IPS-18c (cell line): ENCODE data around the gene FAIM2.
"Not testable (repeated sequence)": the region's sequence is repeated elsewhere in the genome, so short reads cannot be mapped to it uniquely, and the experiment has no call there.

ENCODE experiments used
- H3K4me3 ChIP-seq: 2 replicates; pipeline ENCODE4 v1.7.0; 2013; ENCODE audit warnings: low read depth, mild to moderate bottlenecking, low read length, moderate library complexity; ENCODE audit not compliant: insufficient read depth
- H3K9me3 ChIP-seq: one replicate; pipeline ENCODE4 v1.6.1; 2013; ENCODE audit warnings: mild to moderate bottlenecking, low read length, moderate library complexity; ENCODE audit not compliant: control insufficient read depth, insufficient read depth

The FAIM2 gene

DNA sequence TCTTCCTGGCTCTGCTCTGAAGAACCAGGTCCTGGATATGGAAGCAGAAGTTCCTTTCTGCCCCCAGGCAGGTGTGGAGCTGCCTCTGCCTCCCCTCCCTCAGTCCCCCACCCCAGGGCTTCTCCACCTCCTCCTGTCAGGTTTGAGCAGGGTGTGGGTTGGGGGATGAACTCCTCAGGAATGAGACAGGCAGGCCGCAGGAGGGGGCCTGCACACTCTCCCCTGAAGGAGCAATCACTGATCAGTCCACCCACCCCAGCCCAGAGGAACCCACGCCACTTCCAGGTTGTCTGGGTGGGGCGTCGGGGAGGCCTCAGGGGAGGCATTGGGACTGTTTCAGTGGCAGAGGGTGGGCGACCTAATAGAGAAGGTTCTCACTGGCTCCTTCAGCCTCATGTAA is 26.6 kb downstream of the FAIM2 start:
- H3K4me3 ChIP-seq = no peak overlapping the region
- H3K9me3 ChIP-seq = no peaks in the 10 kb centered on the region

DNA sequence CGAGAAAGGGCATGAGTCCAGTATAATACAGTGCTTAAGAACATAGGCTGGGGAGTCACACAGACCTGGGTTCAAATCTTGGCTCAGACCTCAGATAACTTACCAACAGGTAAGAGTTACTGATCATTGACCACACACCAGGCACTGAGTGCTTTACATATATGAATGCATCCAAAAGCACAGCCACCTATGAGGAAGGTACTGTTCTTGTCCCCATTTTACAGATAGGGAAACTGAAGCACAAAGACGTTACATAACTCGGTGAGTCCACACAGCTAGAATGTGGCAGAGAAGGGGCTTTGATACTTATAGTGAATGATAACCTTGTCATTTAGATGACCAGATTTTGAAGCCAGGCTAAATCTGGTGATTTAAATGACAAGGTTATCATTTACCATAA is 27.6 kb downstream of the FAIM2 start:
- Histone ChIP-seq H3K4me3 (no peak overlapping the region), H3K9me3 (no peaks in the 10 kb centered on the region)

DNA sequence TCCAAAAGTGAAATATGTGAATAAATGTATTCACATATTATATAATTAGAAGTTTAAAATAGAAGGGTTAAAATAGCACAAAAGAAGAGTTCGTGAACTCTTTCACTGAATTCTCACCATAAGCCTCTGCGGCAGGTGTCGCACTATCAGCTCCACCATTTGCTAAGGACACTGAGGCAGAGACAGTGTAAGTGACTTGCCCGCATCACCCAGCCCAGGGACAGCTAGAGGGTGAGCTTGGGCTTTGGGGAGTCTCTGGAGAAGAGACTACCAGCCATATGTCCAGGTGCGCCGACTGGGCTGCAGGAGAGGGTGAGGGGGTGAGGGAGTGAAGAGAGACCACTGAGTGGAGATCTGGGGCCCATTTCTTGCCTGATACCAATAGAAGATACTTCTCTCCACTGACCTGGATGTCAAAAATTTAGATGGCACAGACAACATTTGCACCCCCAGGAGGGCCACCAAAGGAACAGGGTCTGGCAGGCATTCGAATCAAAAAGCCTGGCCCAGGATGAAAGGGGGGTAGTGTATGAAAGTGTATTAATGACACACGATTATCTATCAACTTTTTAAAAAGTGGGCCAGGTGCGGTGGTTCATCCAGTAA is 28.5 kb downstream of the FAIM2 start:
- H3K9me3 ChIP-seq = no peaks in the 10 kb centered on the region
- H3K4me3 ChIP-seq = no peak overlapping the region

DNA sequence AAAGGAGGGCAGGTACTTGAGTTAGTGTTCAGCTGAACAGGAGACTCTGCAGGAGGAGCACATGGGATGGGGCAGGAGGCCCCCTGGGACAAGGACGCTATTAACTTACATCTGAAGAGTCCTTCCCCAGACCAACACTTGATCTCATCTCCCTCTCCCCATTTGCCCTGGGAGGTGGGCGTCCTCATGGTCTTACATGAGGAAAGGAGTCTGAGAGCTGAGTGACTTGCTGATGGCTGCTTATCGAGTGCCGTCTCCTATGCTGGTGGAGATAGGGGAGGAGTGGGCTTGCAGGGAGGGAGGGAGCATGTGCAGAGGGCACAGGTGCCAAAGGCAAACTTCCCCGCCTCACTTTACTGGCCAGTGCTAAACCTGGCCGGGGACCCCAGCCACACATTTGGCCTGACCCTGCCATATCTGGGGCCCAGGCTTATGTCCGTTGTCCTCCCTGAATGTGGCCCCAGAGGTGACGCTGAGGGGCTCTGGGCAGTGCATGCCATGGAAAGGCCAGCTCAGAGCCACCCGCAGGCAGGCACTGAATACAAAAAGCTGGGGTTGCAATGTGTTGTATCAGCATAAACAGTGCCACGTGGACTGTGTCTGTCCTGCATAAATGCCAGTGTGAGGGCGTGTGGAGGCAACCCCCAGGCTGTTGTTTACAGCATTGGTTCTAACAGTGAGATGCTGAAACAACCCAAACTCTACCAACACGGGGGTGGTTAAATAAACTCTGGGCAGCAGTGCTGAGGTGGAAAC is 29.4 kb downstream of the FAIM2 start:
- no peak overlapping the region for H3K4me3 ChIP-seq
- no peaks in the 10 kb centered on the region for H3K9me3 ChIP-seq

DNA sequence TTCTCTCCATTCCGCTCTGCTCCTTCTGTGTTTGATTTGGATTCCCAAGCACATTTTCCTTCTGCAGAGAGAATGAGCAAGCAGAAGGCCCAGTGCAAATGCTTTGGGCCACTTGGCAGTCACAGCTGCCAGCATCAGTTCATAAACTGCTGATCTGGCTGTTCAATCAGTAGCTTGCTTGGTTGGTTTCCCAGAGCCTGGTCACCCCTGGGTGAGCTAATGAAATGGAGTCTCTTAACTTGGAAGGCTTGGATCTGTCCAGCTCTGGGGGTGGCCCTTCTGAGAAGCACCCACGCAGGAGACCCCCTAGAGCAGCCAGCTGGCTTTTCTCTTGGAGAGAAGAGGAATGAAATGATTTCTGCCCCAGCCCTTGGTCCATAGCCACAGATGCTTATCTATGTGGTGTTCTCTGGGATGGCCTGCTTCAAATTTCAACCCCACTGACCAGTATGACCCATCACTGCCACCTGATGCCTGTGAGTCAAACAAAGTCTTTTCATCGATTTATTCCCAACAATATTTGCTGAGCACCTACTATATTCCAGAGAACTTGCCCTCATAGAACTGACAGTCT is 30.3 kb downstream of the FAIM2 start:
- Histone ChIP-seq H3K4me3 (no peak overlapping the region), H3K9me3 (no peaks in the 10 kb centered on the region)

DNA sequence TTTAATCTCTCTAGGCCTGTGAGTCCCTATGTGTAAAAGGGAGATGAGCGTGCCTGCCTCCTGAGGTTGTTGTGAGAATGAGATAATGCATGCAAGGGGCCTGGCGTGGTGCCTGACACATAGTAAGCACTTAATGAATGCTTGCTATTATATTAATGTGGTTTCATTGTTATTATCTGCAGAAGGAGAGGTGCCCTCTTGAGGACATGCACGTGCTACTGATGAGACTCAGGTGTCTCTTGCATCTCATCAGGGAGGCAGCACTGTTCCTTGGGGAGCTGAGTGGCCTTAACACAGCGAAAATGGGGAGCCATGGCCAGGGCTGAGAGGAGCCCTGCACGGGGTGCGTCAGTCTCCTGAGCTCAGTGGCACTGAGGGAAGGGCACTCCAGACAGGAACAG is 30.9 kb downstream of the FAIM2 start:
- no peak overlapping the region for H3K4me3 ChIP-seq
- no peaks in the 10 kb centered on the region for H3K9me3 ChIP-seq

DNA sequence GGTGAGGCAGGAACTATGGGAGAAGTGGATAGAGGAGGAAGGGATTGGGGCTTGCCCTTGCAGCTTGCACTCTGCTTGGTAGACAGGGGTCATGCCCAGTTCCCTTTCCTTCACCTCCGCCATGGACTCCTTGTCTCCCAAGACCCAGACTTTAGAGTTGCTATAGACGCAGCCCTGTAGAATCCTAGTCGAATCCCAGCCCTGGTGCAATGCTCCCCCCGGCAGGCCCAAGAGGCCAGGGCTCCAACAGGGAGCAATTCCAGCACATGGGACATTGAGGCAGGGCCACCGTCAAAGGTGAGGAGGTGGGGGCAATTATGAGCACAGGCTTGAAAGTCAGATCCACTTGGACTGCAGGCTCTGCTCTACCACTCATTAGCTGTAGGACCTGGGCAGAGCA is 31.3 kb downstream of the FAIM2 start:
- Histone ChIP-seq H3K9me3 (no peaks in the 10 kb centered on the region), H3K4me3 (no peak overlapping the region)

DNA sequence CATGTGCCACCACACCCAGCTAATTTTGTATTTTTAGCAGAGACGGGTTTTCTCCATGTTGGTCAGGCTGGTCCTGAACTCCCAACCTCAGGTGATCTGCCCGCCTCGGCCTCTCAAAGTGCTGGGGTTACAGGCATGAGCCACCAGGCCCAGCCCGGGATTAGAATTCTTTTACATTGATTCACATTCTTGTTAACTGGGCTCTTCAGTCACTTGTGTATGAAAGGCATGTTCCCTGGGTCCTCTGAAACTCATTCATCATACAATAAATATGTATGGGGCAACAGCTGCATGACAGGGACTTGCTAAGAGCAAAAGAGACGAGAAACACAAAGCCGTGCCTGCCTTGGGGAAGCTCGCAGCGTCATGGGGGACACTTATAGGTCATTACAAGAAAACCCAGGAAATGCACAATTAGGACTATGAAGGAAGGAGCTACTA is 31.9 kb downstream of the FAIM2 start:
- H3K9me3 ChIP-seq = not testable (repeated sequence)

DNA sequence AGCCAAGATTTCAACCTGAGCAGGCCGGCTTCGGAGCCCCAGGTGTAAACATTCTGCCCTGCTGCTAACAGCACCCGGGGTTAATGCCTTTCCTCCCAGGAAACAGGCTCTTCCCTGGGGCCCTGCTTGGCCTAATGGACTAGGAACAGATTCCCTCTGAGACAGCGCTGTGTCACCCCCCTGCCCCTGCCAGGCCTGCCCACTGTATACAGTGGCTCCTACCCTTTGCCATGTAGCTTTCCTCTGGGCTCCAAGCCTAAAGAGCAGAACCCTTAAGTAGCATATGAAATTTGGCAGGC is 32.5 kb downstream of the FAIM2 start:
- Histone ChIP-seq H3K4me3 (no peak overlapping the region), H3K9me3 (no peaks in the 10 kb centered on the region)

More for the DNA sequence above, 31.9 kb downstream of the FAIM2 start:
- not testable (repeated sequence) for H3K4me3 ChIP-seq

DNA sequence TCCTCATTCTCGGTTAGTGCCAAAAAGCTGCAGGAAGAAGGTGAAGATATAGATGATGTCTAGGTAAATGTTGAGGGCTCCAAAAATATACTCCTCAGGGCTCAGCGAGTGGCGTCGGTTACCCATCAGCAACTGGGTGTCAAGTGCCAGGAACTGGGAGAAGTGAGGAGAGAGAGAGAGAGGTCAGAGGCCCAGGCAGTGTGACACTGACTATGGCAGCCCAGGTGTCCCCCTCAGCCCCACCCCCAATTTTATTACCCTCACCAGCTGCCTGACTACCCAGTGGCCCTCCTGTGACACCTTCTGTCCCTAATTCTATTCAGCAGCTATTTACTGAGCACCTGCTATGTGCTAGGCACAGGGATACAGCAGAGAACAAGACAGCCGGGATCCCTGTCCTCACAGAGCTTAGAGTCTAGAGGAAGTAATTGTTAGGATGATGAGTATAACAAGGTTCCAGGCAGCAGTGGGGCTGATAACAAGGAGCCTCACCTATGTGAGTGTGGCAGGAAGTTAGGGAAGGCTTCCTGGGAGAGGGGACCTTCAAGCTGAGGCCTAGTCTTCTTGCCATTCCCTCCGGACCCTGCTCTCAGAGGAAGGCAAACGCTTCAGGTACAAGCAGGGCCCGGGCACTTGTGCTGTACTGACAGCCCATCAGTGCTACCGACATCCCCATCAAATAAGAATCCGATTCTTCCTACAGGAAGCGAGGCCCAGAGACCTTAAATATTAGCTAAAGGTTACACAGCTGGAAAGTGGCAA is 33.0 kb downstream of the FAIM2 start:
- Histone ChIP-seq H3K9me3 (no peaks in the 10 kb centered on the region), H3K4me3 (no peak overlapping the region)

DNA sequence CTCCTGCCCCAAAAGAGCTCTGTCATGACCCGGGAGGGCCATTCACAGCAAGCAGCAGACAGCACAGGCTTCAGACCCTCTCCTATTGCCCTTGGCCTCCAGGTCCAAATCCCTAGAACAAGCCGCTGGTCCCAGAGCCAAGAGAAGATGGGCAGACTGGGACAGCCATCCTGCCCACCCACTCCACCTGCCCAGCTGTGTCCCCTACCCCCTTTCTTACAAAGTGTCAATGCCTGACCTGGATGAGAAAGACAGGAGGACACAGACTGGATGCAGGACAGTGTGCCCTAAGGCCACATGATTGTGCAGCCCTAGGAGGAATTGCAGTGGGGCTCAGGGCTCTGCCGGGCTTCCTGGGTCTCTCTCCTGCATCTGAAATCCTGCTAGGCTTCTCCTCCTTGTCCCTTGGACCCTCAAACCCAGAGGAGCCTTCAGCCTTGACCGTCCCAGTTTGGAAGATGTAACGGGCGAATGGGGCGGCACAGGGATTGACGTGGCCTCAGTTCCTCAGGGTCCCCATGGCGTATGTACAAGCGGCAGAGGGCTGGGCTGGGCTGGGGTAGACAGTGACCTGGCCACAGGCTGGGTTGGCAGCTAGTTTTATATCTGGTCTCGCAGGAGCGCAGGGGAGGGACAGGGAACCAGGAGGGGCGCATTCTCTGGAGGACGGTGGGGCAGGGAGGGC is 33.7 kb downstream of the FAIM2 start:
- Histone ChIP-seq H3K4me3 (no peak overlapping the region), H3K9me3 (no peaks in the 10 kb centered on the region)

DNA sequence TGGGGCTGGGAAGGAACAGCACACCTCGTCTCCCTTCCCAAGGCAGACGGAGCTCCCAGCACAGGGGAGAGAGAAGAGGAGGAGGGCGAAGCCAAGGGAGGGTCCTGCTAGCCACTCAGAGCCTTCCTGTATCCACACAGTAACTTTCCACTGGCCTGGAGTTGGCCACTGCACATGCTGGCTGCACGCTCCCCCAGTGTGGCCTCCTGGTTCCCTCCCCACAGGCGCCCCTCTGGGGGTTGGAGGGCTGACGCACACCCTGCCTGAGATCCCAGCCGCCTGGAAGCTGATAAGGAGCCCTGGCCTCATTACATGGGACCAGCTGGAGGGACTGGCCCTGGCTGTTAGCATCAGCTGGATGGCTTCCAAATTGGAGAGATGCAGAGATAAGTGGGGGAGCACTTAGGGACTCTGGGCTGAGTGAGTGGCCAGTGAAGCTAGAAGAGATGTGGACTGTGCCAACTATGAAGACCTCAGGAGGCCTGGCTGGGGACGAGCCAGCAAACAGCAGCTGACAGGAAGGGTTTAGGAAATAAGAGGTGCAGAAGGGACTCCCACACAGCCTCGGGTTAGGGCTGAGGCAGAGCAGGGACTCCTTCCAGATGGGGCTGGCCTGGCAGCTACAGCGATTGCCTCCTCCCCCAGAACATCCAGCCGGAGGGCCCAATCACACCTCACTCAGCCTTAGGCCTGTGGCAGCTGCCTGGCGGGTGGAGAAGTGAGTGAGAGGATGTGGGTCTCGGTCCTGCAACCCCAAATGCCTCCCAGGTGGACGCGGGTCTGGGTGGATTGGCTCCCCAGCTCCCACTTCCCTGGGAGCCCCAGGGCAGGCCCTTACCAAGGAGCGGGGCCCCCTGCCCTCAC is 34.5 kb downstream of the FAIM2 start:
- Histone ChIP-seq H3K4me3 (no peak overlapping the region), H3K9me3 (no peaks in the 10 kb centered on the region)

DNA sequence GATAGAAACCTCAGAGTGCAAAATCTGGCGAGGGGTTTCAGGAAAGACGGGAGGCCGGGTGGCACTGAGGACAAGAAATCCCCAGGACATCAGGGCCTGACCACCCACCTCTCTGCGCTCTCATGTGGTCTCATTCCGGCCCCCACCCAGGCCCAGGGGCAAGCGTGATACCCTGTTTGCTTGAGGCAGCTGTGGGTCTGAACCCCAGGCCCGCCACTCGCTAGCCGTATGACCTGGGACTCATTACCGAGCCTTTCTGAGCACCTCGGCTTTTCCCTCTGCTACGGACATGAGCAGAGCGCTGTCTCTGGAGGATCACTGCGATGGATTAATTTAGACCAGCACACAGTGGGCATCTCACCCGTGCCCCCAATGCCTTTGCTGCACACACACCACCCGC is 35.3 kb downstream of the FAIM2 start:
- no peak overlapping the region for H3K4me3 ChIP-seq

DNA sequence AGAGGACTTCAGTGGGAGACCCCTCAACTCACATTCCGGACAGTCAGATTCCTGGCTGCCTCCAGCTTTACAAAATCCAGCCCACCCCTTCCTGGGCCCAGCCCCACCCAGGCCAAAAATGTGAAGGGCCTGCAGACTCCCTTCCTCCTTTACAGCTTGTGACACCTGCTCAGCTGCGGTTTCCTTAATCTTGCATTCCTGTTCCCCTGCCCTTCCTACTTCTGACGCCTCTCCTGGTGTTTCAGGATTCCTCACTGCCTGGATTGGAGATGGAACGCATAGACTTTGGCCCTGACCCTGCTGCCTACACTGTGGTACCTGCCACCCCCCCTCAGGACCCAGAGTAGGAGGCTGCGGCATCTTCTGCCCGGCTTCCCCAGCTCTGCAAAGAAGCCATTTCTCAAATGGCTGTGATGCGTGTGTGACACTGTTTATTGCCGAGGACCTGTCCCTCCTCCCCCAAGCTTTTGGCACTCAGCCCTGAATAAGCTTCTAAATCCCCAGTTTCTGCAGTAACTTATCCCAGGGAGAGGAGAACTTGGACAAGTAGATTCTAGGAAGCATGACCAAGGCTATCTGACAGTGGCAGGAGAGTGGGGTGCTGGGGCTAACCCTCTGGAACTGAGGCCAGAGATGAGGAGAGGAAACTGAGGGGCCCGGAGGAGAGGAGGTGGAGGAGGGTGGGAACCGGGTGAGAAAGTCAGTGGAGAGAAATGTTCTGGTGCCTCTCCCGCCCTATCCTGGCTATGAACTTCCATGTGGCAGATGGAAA is 35.9 kb downstream of the FAIM2 start:
- no peak overlapping the region for H3K4me3 ChIP-seq
- no peaks in the 10 kb centered on the region for H3K9me3 ChIP-seq

More for the DNA sequence above, 35.3 kb downstream of the FAIM2 start:
- H3K9me3 ChIP-seq = no peaks in the 10 kb centered on the region

DNA sequence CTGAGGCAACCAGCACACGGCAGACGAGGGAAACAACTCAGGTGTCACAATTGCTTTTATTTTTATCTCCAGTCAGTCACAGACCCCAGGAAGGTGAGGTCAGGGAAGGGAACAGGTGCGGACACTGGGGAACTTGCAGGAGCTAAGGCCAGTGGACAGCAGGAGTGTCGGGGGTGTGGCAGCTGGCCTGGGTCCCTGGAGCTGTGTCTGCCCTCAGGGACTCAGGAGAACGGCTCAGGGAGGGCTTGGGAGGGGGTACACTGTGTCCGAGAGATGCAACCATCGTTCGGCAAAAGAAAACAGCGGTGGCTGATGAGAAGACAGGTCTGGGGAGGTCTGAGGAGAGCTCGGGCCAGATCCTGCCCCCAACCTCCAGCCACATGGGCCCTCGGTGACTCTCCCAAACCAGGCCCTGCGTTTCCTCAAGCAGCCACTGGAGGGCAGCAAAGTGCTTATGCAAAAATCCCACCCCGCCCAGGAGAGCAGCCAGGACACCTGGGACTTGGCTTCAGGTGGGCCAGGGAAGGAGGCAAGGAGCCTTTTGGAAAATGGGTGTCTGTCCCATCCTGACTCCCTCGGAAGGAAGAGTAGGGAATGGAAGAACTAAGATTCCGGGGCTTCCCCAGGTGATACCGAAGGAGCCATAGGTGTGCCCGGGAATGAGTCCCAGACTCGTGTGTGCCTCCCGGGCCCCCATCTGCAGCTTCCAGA is 36.7 kb downstream of the FAIM2 start:
- Histone ChIP-seq H3K4me3 (no peak overlapping the region), H3K9me3 (no peaks in the 10 kb centered on the region)

DNA sequence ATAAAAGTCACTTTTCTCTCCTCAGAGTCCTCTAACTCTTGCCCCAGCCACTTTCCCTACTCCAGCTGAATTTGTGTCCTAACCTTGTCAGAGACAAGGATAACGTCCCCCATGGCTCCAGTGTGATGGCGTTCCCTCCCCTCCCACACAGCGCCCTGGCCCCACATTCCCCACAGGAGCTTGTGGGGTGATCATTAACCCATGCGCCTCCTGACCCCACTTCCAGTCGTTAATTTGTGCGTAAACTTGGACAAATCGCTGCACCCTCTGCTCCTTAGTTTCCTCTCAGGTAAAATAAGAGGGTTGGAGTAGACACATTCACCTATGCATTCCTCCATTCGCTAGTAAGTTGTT is 37.9 kb downstream of the FAIM2 start:
- Histone ChIP-seq H3K4me3 (no peak overlapping the region), H3K9me3 (no peaks in the 10 kb centered on the region)
